Fibroblast of pulmonary artery (primary cell): ENCODE measurements around the gene SRRM3.
"Not testable (repeated sequence)": the region's sequence is repeated elsewhere in the genome, so short reads cannot be mapped to it uniquely, and the experiment has no call there.

Source experiments
- DNase-seq: peaks from one replicate; pipeline ENCODE4 v3.0.0-alpha.2; 2010; ENCODE audit warnings: low read depth
- H3K4me3 ChIP-seq: replicated peaks from 2 replicates; pipeline ENCODE4 v1.5.1; 2011; ENCODE audit warnings: low read depth, mild to moderate bottlenecking, control low read depth, low read length, moderate library complexity
- CTCF ChIP-seq: IDR thresholded peaks from 2 replicates; pipeline ENCODE4 v1.5.1; 2011; ENCODE audit warnings: mild to moderate bottlenecking, control low read depth, low read length, inconsistent platforms; ENCODE audit errors: missing control alignments

Gene SRRM3

GRCh38 chr7:76241141-76241540 lies 39.4 kb downstream of the SRRM3 start:
- TF ChIP-seq CTCF, result no peak
- no peak for DNase-seq
- no peak overlapping the region for H3K4me3 ChIP-seq

GRCh38 chr7:76242517-76243063 lies 40.9 kb downstream of the SRRM3 start:
- not testable (repeated sequence) for H3K4me3 ChIP-seq, DNase-seq

- no peak for TF ChIP-seq CTCF
These were observed 43.2 kb downstream of the SRRM3 start for GRCh38 chr7:76244781-76245391.

GRCh38 chr7:76246804-76247389 lies 45.2 kb downstream of the SRRM3 start:
- H3K4me3 ChIP-seq, result no peak overlapping the region
- TF ChIP-seq CTCF, result no peak
- DNase-seq, result no peak

More at GRCh38 chr7:76244781-76245391, 43.2 kb downstream of the SRRM3 start:
- H3K4me3 ChIP-seq, result no peak overlapping the region
- DNase-seq, result no peak

- H3K4me3 ChIP-seq, result no peak overlapping the region
- no peak for DNase-seq
- no peak for TF ChIP-seq CTCF
These were observed 46.2 kb downstream of the SRRM3 start for GRCh38 chr7:76247938-76248337.

GRCh38 chr7:76252021-76252420 lies 50.3 kb downstream of the SRRM3 start:
- DNase-seq, result no peak
- H3K4me3 ChIP-seq, result no peak overlapping the region
- TF ChIP-seq CTCF, result no peak

GRCh38 chr7:76254781-76255180 lies 53.1 kb downstream of the SRRM3 start:
- H3K4me3 ChIP-seq, result no peak overlapping the region
- DNase-seq, result no peak
- TF ChIP-seq CTCF, result no peak
